ENCODE data around the gene GALNT9.

- TF ChIP-seq CTCF (conservative IDR thresholded peaks at IDR 0.05 in 1 of 2, IDR thresholded peaks at IDR 0.05 in 1 of 2; ENCODE audit: low read depth in 1 of 2, low read length in 2 of 2), result no peak
- TF ChIP-seq EZH2 (IDR thresholded peaks at IDR 0.05; ENCODE audit: low read length, missing control alignments), result no peak
Measured at GRCh38 chr12:132265056-132265800, 64.2 kb downstream of the GALNT9 start.
